Stimulated activated CD8-positive, alpha-beta memory T cell treated with anti-CD3 and anti-CD28 coated beads, Interleukin-2, amount 100 ng/mL, for 1 hour (primary cell): ENCODE measurements around the gene GPR141.
"Not testable (repeated sequence)": the region's sequence is repeated elsewhere in the genome, so short reads cannot be mapped to it uniquely, and the experiment has no call there.

Experiments used
- DNase-seq, 2 donors: peaks; one replicate each; pipeline ENCODE4 v3.0.0-alpha.2; 2020; ENCODE audit warnings: low read depth in 2 of 2

Gene GPR141

DNA sequence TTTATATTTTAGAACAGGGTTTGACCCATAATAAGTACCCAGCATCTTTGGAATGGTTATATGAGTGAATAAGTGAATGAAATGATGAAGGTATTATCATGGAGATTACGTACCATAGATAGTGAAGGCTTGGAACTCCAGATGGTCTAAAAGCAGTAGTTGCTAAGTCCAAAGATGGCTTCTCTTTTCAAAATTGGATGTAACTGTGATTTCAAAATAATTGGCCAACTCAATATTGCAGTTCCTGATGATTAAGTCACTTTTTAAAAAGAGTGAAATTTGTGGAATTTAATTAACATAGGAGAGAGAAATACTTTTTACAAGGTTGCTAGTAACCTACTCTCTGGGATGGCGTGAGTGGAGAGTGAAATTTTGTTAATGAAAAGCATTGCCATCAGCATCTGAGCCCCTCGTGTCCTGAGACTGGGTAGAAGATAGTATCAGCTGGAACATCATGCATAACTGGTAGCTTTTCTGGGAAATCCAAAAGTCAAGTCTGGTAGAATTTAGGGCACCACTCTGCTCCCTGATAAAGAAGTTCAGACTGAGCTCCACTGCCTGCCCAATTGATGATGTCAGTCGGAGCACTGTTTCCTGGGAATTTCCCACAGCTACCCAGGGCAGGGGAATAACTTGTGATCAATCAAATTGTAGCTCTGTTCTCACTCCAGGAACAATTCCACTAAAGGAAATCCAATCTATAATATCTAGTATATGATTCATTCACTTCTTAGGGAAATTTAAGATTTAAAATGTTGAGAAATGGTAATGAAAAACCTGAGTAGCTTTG is 3.2 kb downstream of the GPR141 start:
- DNase-seq: no peak

DNA sequence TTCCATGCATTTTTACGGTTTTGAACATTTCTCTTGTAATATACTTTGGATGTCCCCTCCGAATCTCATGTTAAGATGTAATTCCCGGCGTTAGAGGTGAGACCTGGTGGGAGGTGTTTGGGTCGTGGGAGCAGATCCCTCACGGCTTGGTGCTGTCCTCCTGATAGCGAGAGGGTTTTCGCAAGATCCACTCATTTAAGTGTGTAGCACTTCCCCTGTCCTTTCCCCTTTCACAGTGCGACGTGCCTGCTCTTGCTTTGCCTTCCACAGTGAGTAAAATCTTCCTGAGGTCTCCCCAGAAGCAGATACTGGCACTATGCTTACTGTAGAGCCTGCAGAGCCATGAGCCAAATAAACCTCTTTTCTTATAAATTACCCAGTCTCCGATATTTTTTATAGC is 6.6 kb downstream of the GPR141 start:
- DNase-seq: no peak

DNA sequence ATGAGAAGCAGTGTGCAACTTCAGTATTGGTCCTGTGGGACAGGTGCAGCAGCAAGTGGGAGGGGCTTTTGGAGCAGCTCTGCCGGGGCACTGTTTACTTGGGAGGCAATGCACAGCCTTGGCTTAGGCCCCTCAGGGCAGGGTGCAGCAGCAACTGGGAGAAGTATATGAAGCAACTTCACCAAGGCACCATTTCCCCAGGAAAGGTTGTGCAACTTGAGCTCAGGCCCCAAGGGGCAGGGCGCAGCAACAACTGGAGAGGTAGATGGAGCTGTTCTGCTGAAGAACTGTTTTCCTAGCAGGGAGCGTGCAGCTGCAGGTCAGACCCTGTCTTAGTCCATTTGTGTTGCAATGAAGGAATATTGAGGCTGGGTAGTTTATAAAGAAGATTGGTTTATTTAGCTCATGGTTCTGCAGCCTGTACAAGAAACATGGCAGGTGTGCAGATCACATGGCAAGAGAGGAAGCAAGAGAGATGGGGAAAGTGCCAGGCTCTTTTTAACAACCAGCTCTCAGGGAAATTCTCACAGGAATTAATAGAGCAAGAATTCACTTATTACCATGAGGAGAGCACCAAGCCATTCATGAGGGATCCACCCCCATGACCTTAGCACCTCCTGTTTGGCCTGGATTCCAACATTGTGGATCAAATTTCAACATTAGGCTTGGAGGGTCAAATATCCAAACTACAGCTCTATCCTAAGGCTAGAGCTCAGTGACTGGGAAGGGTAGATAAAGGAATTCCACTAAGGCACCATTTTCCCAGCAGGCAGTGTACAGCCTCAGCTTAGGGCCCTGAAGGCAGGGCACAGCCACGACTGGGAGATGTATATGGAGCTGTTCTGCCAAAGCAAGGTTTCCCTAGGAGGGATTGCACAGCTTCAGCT is 10.9 kb downstream of the GPR141 start:
- DNase-seq: no peak

DNA sequence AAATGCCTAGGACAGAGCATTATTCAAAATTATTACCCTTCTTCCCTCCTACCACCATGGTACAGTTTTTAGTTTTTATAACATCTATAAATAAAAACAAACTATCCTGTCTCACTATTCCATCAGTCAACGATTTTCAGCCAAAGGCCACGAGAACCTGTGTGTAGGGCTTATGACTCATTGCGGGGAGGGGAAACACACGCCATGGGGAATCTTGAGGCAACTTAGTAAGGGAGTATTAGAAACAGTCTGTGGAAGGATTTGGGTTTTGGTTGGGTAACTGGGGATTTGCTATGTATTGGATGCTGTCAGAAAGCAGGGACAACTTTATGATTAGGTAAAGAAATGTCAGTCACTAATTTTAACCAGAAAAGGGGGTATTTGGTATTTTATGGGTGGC is 14.7 kb downstream of the GPR141 start:
- no peak for DNase-seq

DNA sequence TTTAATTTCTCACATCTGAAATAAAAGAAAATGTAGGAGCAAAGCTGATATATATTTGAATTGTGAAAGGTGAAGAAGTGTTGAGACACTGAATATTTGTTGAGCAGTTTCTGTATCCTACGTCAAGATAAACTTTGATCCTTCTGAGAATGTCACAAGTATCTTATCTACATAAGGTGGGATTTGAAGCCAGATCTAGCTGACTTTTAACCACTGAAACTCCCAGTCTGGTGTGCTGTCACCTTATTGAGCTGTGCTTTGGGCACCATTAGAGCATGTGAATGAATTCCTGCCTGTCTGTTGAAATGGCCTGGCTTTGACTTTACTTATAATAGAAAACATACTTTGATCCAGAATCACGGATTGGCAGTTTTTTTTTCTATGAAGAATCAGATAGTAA is 15.2 kb downstream of the GPR141 start:
- no peak for DNase-seq

DNA sequence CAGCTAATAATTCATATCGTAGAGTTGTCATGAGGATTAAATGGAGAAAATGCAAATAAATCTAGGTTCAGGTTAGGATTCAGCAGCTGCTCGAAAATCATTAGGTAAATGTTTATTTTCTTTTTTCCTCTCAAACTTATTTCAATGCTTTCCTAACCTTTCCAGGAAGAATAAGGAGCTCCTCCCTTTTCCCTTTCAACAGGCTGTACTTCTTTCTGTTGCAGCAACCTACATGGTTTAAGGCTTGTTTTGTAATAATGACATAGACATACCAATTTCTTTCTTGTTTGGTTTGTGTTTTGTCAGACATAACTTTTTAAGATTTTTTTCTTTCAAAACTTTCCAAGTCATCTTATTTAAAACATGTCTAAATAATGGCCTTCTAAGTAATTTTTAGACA is 18.2 kb downstream of the GPR141 start:
- DNase-seq: no peak

DNA sequence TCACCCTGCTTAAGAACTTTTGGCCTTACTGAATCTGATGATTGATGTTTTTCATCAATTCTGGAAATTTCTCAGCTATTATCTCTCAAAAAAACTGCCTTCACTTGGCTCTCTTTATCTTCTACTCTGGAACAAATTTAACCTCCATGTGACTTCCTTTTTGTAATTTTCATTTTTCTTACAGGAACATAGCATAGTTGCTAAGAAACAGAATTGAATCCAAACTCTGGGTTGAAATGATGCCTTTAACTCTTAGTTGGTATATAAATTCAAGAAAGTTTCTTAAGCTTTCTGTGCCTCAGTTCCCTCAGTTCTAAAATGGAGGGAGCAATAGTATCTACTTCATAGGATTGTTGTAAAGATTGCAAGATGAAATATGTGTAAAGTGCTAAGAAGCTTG is 19.8 kb downstream of the GPR141 start:
- no peak for DNase-seq

DNA sequence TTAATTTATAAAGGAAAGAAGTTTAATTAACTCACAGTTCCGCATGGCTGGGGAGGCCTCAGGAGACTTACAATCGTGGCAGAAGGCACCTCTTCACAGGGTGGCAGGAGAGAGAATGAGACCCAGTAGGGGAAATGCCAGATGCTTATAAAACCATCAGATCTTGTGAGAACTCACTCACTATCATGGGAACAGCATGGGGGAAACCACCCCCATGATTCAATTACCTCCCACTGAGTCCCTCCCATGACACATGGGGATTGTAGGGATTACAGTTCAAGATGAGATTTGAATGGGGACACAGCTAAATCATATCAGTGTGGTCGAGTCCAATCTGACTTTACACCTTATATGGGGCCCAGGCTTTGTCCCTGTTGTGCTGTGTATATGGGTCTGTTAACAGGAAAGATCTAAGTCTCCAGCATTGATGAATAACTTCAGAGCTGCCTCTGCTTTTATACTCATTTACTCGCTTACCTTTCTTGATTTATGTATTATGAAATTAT is 20.8 kb downstream of the GPR141 start:
- not testable (repeated sequence) for DNase-seq

DNA sequence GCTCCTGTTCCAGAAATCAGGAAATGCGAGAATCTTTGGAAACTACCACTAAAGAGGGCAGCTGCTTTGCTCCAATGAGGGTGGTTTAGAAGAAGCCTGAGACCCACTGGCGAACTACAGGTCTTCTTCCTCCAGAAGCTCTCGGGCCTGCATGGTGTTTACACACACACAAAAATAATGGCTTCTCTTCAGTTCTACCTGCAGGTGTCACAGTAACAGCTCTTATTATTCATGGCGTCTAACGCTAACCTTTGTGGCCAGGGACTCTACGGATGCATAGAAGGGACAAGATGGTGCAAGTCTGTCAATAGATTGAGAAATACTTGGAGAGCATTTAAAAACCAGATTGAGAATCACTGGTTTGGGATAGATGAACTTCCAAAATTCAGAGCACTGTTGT is 22.4 kb downstream of the GPR141 start:
- no peak for DNase-seq

DNA sequence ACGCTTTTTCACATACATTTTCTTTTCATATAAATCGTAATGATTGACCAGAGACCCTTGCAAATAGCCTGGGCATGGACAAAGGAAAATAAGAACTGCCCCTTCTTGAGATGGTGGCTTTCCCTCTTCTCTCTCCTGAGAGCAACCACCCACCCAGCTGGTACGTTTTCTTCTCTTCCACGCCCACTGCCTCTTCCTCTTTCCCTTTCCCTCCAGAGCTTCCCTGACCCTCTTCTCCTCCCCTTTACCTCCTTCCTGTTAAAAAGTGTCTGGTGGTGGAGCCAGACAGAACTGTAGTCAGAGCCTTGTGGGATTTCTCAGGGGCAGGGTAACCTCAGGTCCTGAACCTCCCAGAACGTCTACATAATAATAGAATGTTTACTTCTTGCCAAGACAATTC is 23.2 kb downstream of the GPR141 start:
- no peak for DNase-seq

DNA sequence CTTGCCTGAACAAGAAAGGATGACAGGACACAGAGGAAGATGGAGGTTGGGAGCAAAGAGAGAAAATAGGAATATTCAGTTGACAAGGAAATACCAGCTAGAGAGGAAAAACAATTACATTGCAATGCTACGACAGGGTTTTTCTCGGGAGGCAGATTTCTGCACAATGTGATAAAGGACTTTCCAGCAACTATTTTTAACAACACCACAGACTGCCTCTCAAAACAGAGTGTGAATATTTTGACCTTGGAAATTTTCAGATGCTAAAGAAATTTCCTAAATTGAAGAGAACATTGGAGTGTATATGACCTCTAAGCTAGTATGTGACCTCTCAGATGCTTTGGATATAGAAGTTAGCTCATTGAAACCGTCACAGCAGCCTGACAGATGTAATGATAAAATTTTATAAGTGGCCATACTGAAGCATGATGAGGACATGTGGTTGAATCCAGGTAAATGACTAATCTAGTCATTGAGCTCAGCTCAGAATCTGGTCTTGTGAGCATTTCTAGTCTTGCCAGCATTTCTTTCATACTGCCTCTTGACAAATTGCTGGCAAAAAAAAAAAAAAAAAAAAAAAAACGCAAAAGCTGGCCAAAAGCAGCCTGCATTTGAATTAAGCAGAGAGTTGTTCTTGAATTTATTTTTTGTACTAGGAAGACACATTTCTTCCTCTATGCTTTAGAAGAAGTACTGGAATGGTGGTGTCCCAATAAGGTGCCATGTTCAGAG is 24.4 kb downstream of the GPR141 start:
- DNase-seq: no peak

DNA sequence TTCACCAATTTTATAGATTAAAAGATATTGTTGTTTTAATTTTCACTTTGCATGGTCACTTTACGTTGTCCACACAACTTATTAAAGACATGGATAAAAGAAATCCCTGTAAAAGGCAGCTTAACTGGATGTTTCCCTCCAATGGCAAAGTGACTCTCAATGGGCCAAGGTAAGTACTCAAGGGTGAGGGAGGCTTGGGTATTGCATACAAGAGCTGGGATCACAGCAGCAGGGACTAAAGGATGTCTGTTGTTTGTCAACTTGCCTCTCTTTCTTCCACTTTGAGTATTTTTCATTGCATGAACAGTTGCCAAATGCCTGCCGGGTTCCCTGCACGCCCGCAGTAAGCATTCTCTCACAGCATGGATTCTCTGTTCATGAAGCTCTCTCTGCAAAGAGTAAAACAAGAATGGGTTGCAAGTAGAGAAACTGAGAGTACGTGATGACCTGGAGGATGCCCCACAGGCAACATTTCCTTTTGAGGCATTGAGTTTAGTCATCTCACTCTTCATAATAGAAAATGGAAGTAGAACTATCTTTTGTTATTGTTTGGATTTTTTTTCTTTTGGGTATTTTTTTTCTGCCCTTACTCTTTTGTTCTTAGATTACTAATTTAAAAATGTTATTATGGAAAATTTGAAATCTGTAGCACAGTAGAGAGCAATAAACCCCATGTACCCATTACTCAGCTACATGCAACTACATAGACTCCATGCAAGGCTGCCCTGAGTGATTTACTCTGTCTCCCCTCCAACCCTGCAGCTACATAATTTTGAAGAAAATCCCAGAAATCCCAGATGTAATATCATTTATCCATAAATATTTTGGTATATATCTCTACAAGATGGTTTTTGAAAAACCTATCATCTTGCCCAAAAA is 26.3 kb downstream of the GPR141 start:
- no peak for DNase-seq

DNA sequence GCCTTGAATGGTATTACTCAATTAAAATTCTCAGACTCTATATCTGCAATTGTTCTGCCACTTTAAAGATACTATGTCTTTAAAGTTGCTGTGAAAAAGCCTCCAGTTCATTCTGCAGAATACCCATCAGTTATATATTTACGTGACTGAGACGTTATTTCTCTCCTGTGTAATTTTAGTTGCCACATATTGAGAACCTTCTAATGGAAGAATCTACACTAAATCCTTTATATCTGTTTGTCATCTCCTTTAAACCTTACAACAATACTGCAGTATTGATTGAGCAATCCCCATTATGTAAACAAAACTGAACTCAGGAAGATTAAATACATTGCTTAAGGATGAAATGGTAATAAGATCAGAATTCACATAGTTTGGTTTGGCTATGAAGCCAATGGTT is 30.0 kb downstream of the GPR141 start:
- DNase-seq: no peak

DNA sequence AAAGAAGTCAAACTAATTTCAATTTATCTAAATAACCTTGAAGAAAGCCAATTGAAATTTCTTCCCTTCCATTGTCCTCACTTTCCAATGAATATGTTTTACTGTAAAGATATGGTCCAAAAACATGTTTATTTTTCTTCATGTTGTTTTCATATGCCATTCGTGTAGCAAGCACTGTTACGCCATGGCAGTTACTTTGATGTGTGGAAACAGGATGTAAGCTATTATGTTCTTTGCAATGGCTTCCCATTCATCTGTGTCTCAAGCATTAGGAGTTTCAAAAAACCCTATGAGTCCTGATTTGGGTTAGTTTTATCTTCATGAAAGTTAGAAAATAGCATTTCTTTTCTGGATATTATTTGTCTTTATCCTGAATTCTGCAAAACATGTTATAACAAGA is 31.0 kb downstream of the GPR141 start:
- DNase-seq: no peak

DNA sequence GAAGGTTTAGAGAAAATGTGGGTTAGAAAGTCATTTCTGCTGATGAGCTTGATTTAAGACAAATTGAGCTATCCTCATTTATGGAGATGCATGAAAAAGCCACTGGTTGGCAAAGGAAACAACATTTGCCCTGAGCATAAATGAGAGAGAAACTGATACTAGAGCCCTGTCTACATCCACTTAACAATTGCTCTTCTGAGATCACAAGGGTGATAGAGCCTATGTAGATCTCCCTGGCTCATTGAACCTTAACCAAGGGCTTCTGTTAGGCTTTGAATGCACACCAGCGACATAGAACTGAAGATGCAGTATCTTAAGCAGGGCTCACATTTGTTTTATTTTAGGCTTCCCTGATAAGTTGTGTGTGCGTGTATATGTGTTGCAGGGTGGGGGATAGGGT is 35.0 kb downstream of the GPR141 start:
- DNase-seq: no peak

DNA sequence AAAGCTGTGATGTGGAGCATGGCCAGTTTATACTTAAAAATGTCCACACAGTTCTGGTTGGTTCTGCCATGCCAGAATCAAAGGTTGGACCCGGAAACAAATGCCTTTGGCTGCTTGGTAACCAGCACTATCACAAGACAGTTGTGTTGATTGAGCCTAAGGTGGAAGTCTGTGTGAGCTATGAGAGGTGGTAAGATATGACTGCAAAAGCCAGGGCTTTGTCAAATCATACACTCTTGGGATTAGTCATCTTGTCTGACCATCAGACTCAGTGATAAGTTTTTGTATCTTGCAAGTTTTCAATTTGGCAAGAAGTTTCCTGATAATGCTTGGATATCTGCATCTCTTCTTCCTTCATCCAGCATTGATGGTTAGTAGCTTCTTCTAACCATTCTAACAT is 35.5 kb downstream of the GPR141 start:
- no peak for DNase-seq

DNA sequence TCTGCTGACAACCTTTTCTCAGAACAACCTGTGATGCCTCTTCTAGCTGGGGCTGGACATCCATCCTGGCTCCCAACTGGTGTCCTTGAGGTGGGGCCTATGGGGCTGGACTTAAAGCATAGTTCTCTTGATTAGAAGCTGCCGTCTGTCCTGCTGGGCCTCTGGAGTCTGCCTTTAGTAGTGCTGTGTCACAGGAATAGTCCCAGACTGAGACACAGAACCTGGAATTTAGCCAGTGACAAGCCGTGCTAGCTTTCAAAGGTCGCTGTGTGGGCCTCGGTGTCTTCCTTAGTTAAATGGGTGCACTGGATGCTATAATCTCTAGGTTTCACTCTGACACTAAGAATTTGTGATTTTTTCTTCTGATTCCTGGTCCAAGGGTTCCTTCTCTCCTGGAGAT is 41.2 kb downstream of the GPR141 start:
- no peak for DNase-seq

DNA sequence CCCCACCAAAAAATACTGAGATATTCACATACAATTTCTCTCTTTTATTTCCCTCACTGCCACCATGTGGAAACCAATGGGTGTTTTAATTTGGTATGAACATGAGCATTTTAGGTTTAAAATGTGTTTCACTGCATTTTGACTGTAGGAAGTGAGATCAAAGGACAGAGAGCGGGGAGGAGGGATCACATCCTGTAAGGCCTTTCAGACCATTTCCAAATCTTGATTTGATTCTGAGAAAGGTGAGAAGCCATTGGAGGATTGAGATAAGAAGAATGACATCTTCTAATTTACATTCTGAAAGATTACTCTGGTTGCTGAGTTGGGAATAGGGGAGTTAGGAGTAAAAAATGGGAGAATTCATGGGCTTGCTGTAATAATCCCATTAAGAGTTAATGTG is 42.5 kb downstream of the GPR141 start:
- no peak for DNase-seq

DNA sequence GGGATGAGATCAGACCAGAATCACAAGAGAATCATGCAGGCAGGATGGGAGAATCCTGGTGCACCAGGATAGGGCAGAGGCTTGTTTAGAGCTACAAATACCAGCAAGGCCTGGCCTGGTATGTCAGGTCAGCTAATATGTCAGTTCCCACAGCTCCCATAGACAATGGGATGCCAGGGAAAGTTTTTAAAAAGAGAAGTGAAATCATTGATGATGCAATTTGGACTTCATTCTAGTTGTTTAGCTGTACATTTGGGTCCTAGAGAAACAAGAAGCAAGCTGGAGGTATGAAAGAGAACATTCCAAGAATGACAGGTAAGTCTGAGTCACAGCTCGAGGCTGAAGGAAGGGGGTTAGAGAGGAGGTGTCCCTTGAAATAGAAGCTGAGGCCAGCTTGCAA is 45.2 kb downstream of the GPR141 start:
- DNase-seq: no peak

DNA sequence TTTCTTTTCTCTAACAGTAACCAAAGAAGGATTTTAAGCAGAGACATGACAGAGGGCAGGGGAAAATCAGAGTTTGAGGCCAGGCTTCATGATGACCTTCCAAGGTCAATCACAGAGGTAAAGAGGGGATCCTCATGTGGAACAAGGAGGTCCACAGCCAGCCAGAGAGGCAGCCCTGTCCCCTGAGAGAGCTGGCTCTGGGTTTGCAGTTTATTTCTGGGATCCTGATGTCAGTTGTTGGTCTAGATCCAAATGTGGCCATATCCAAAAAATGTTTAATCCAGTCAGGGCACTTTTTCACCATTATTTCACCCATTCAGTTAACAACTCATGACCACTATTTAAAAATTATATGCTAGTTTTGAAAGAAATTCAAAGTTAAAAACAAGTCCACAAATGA is 45.6 kb downstream of the GPR141 start:
- no peak for DNase-seq

DNA sequence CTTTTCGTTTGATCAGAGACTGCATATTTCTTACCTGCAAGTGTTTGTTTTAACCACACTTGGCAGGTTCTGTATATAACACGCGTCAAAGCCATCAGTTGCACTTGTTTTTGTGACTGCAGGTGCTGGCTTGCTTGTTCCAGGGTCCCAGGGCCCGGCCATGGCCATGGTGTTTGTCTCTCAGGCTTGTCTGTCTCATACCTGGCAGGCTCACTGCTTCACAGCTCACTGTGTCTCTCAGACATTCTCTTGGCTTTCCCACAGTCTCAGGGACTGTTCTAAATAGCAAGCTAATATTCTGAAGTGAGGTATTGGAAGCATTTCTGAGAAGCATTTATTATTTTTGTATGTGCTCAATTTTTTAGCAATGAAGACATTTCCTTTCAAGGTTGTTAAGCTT is 46.9 kb downstream of the GPR141 start:
- no peak for DNase-seq
